Mesangial cell (primary cell): Measurements from ENCODE around the gene UBD. TPM values are rescaled to one million over a fixed set of nuclear protein-coding genes. Genes with fewer than 3 reads are reported as not detected.

Source experiments
- total RNA-seq: library from RNA; depleted of rRNA; stranded (reverse); fragments of >200 nt; gene quantifications from 2 replicates; pipeline ENCODE4 v1.2.3, GENCODE V29; 2015

The UBD gene
- total RNA-seq: not detected in 2 replicates

DNA sequence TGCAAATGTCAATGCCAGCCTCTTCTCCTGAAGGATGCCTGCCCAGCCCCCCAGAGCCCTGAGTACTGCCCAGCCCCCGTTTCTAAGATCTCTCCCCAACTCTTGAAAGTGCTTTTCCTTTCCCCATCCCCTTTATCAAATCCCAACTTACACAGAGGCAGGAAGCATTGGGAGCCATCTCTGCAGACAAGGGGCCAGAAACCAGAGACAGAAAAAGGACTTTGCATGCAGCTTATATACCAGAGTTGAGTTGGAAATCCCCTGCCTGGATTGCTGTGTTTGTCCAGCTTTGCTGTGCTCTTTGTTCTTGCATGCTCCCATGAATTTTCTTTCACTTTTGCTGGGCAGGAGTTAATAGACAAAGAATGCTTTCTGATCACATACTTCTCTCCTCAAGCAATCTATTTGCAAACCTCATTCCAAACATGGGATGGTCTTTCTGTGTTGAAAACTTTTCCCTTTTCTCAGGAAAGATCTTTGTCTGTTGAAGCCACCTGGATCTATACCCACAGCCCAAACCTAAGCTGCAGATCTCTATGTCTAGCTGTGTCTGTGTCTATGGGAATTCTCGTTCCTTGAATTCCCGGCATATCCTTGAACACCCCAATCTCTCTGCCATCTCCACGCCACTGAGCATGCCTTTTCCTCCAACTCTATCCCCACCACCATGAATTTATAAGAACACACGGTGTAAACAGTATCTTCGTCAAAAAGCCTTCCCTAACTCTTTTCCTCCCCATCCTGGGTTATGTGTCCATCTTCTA, at the start of gene UBD:
TSS of gene UBD (minus strand) at position 209 of the 764 bp plus-strand sequence. CDS start at position 178, 31 bp downstream.

DNA sequence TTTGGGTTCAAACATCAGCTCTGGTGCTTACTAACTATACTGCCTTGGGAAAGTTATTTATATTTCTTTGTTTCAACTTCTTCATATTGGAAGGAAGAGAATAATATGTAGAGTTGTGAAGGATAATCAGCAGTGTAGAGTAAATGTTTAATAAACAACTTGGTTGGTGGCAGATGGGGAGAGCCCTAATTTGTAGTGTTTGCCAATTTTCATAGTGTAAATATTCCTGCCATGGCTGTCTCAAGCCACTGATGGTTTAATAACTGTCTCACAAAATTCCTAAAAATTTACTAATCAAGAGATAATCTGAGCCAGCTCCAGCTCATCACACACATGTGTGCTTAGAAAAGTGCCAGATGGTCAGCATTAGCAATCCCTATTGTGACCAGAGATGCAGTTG, 25.3 kb upstream of the UBD start, which contains the start of gene OR2H2:
TSS of gene OR2H2 (plus strand) at position 301 of the 400 bp plus-strand sequence. CDS start 2,824 bp downstream, outside the sequence.

Other genes with a start within 250 kb of the UBD start
- gene OR5V1, start 190.9 kb downstream of the UBD start, total RNA-seq: not detected in 2 replicates
- gene OR12D3, start 184.4 kb downstream of the UBD start, total RNA-seq: not detected in 2 replicates
- not detected in 2 replicates for gene OR12D2, start 164.1 kb downstream of the UBD start, total RNA-seq
- not detected in 2 replicates for gene OR12D1, start 144.8 kb downstream of the UBD start, total RNA-seq
- not detected in 2 replicates for gene OR10C1, start 120.4 kb downstream of the UBD start, total RNA-seq
- not detected in 2 replicates for gene OR11A1, start 102.7 kb downstream of the UBD start, total RNA-seq
- gene OR2H1, start 102.6 kb downstream of the UBD start, total RNA-seq: not detected in 2 replicates
- not detected in 2 replicates for gene MAS1L, start 71.8 kb downstream of the UBD start, total RNA-seq
- gene OR2H2, start 25.4 kb upstream of the UBD start, total RNA-seq: not detected in 2 replicates
- 3.3 and 9.5 TPM in 2 replicates for gene GABBR1, start 73.5 kb upstream of the UBD start, total RNA-seq
- gene MOG, start 97.4 kb upstream of the UBD start, total RNA-seq: not detected in 2 replicates
- gene ZFP57, start 121.4 kb upstream of the UBD start, total RNA-seq: not detected in 2 replicates
- gene HLA-F, start 163.7 kb upstream of the UBD start, total RNA-seq: 0.89 TPM in 1 of 2 replicates, not detected in the other